T1000 (cell line): ENCODE data around the gene MS4A4A.

Experiments
- DNase-seq: peaks from one replicate; lab custom pipeline; 2025; ENCODE audit warnings: mixed read lengths; lab: John Stamatoyannopoulos, UW

MS4A4A gene

GRCh38 chr11:60303661-60304060 lies 23.2 kb downstream of the MS4A4A start:
- no peak for DNase-seq

GRCh38 chr11:60305906-60306619 lies 25.6 kb downstream of the MS4A4A start:
- DNase-seq = no peak

GRCh38 chr11:60307507-60308195 lies 27.2 kb downstream of the MS4A4A start:
- DNase-seq = no peak

GRCh38 chr11:60310407-60310998 lies 30.0 kb downstream of the MS4A4A start:
- no peak for DNase-seq

- no peak for DNase-seq
These were observed 34.3 kb downstream of the MS4A4A start for GRCh38 chr11:60314635-60315321.

- DNase-seq = no peak
These were observed 35.4 kb downstream of the MS4A4A start for GRCh38 chr11:60315871-60316270.

- no peak for DNase-seq
These were observed 35.9 kb downstream of the MS4A4A start for GRCh38 chr11:60316317-60316716.

- DNase-seq = no peak
These were observed 38.3 kb downstream of the MS4A4A start for GRCh38 chr11:60318726-60319125.

GRCh38 chr11:60321051-60321450 lies 40.6 kb downstream of the MS4A4A start:
- DNase-seq = no peak

- no peak for DNase-seq
These were observed 46.5 kb downstream of the MS4A4A start, which contains the start of gene MS4A6E for GRCh38 chr11:60326955-60327354. TSS of gene MS4A6E (plus strand) at chr11:60327255. CDS start at chr11:60334896, 7,641 bp downstream.

- DNase-seq = no peak
These were observed 48.0 kb downstream of the MS4A4A start for GRCh38 chr11:60328460-60328859.

GRCh38 chr11:60332846-60333245 lies 52.4 kb downstream of the MS4A4A start:
- no peak for DNase-seq

GRCh38 chr11:60334005-60334620 lies 53.6 kb downstream of the MS4A4A start:
- DNase-seq = no peak

GRCh38 chr11:60336767-60337391 lies 56.4 kb downstream of the MS4A4A start:
- no peak for DNase-seq

- no peak for DNase-seq
These were observed 57.6 kb downstream of the MS4A4A start for GRCh38 chr11:60338053-60338452.

- DNase-seq = no peak
These were observed 58.9 kb downstream of the MS4A4A start for GRCh38 chr11:60339356-60339755.

GRCh38 chr11:60343094-60343704 lies 62.7 kb downstream of the MS4A4A start:
- DNase-seq = no peak

GRCh38 chr11:60344146-60344545 lies 63.7 kb downstream of the MS4A4A start:
- DNase-seq = no peak

GRCh38 chr11:60345489-60345888 lies 65.0 kb downstream of the MS4A4A start:
- DNase-seq = no peak

- no peak for DNase-seq
These were observed 66.8 kb downstream of the MS4A4A start for GRCh38 chr11:60347084-60347797.
